OCI-LY1 (cell line): ENCODE results near the gene C2CD4B.

Experiments used
- CTCF ChIP-seq: fragments of 200-600 bp; sonication (generic), shearing (Covaris generic); IDR thresholded peaks from 2 replicates; pipeline ENCODE4 v1.5.1; 2017; ENCODE audit warnings: mild to moderate bottlenecking, antibody characterized with exemption, low read length, moderate library complexity, mixed read lengths
- EZH2 ChIP-seq: fragments of 200-600 bp; sonication (generic), shearing (Covaris generic); IDR thresholded peaks from 2 replicates; pipeline ENCODE4 v1.8.0; 2017; ENCODE audit warnings: borderline replicate concordance, mixed run types, mild to moderate bottlenecking, antibody characterized with exemption, low read length, moderate library complexity, mixed read lengths

GRCh38 chr15:62208884-62209283 lies 43.8 kb upstream of the C2CD4B start:
- TF ChIP-seq CTCF, result no peak
- no peak for TF ChIP-seq EZH2
